HepG2 (cell line): ENCODE data around the gene PSKH1. TPM values are rescaled to one million over a fixed set of nuclear protein-coding genes. Genes with fewer than 3 reads are reported as not detected.

Experiments used
- ARNT2 ChIP-seq: sonication (generic); formaldehyde crosslinking; IDR thresholded peaks from 2 replicates; pipeline ENCODE4 v1.8.0; 2022; ENCODE audit warnings: mild to moderate bottlenecking, low read depth, missing genetic modification reagents, moderate library complexity
- BCL3 ChIP-seq: sonication (generic); formaldehyde crosslinking; IDR thresholded peaks from 2 replicates; pipeline ENCODE4 v1.5.1; 2020; ENCODE audit warnings: mild to moderate bottlenecking, missing genetic modification reagents, moderate library complexity
- CREB1 ChIP-seq, 2 experiments: fragments of 450-650 bp in 1 of 2; IDR thresholded peaks; 2 replicates each; pipeline ENCODE4 v1.6.1; 2016 to 2017; ENCODE audit warnings: control low read depth in 1 of 2, mild to moderate bottlenecking in 1 of 2, missing compliant biosample characterization in 1 of 2, missing genetic modification characterization in 1 of 2
- ESRRA ChIP-seq: sonication (generic); formaldehyde crosslinking; IDR thresholded peaks from 2 replicates; pipeline ENCODE4 v1.5.1; 2020; ENCODE audit warnings: mild to moderate bottlenecking, low read depth, missing genetic modification reagents
- HOXD1 ChIP-seq: sonication (generic); formaldehyde crosslinking; IDR thresholded peaks from 2 replicates; pipeline ENCODE4 v1.5.0; 2020; ENCODE audit warnings: missing genetic modification reagents
- MIER3 ChIP-seq: IDR thresholded peaks from 2 replicates; pipeline ENCODE4 v1.6.1; 2016; ENCODE audit warnings: missing compliant biosample characterization, borderline replicate concordance
- NFYC ChIP-seq: IDR thresholded peaks from 2 replicates; pipeline ENCODE4 v1.6.1; 2016; ENCODE audit warnings: missing genetic modification reagents, missing compliant biosample characterization
- SALL1 ChIP-seq: sonication (generic); formaldehyde crosslinking; IDR thresholded peaks from 2 replicates; pipeline ENCODE4 v1.8.0; 2022; ENCODE audit warnings: mild to moderate bottlenecking, missing genetic modification reagents
- TBL1XR1 ChIP-seq: fragments of 150-350 bp; IDR thresholded peaks from 2 replicates; pipeline ENCODE4 v1.6.1; 2014; ENCODE audit warnings: borderline replicate concordance, low read length; ENCODE audit not compliant: partially characterized antibody
- THAP11 ChIP-seq: IDR thresholded peaks from 2 replicates; pipeline ENCODE4 v1.6.1; 2016; ENCODE audit warnings: missing biosample characterization, missing genetic modification reagents
- ZBTB44 ChIP-seq: sonication (generic); formaldehyde crosslinking; IDR thresholded peaks from 2 replicates; pipeline ENCODE4 v1.4.0; 2020; ENCODE audit warnings: missing genetic modification reagents
- ZNF597 ChIP-seq: sonication (generic); formaldehyde crosslinking; IDR thresholded peaks from 2 replicates; pipeline ENCODE4 v1.5.0; 2020; ENCODE audit warnings: missing genetic modification reagents
- ZNF703 ChIP-seq: sonication (generic); formaldehyde crosslinking; IDR thresholded peaks from 2 replicates; pipeline ENCODE4 v1.5.1; 2020; ENCODE audit warnings: missing genetic modification reagents, mild to moderate bottlenecking, moderate library complexity, borderline replicate concordance
- ZNF83 ChIP-seq: sonication (generic); formaldehyde crosslinking; IDR thresholded peaks from 2 replicates; pipeline ENCODE4 v1.4.0; 2020; ENCODE audit warnings: missing genetic modification reagents, mild to moderate bottlenecking, borderline replicate concordance
- ZSCAN20 ChIP-seq: sonication (generic); formaldehyde crosslinking; IDR thresholded peaks from 2 replicates; pipeline ENCODE4 v1.4.0; 2020; ENCODE audit warnings: missing genetic modification reagents, mild to moderate bottlenecking, borderline replicate concordance
- polyA plus RNA-seq, 8 experiments: library from polyadenylated mRNA; depleted of rRNA in 3 of 8; stranded (reverse) in 7 of 8; unstranded in 1 of 8; fragments of >200 nt; fragmentation: Illumina TruSeq in 4 of 8; extraction: Trizol in 4 of 8; gene quantifications; 2 replicates each; pipeline versions ENCODE4 v1.2.1 to v1.2.3, GENCODE V29; 2011 to 2016; ENCODE audit warnings: low read depth in 4 of 8, missing spikeins in 1 of 8, mixed read lengths in 1 of 8; ENCODE audit not compliant: insufficient read depth in 1 of 8
- total RNA-seq, 5 experiments: library from RNA; depleted of rRNA; stranded (reverse); fragments of >200 nt; fragmentation: Illumina TruSeq; extraction: Trizol; gene quantifications; 2 replicates each; pipeline ENCODE4 v1.2.3, GENCODE V29; 2016; ENCODE audit warnings: low read depth in 1 of 5
- TF ChIP-seq, protein P1 (sequence below): sonication (generic); formaldehyde crosslinking; IDR thresholded peaks from 2 replicates; pipeline ENCODE4 v1.8.1; 2023; ENCODE audit warnings: mild to moderate bottlenecking, missing genetic modification reagents
- TF ChIP-seq, protein P2 (sequence below): sonication (generic); formaldehyde crosslinking; IDR thresholded peaks from 2 replicates; pipeline ENCODE4 v1.4.0; 2020; ENCODE audit warnings: missing genetic modification reagents, mild to moderate bottlenecking, borderline replicate concordance
- TF ChIP-seq, protein P3 (sequence below): sonication (generic); formaldehyde crosslinking; IDR thresholded peaks from 2 replicates; pipeline ENCODE4 v1.8.0; 2022; ENCODE audit warnings: missing genetic modification reagents, low read depth, mild to moderate bottlenecking, borderline replicate concordance

PSKH1 gene
- total and polyA plus RNA-seq, 2 of the 13 experiments (the other 11 are each of a cell fraction or from before 2014, with no cell fraction given): 8.4 to 19.1 TPM

DNA sequence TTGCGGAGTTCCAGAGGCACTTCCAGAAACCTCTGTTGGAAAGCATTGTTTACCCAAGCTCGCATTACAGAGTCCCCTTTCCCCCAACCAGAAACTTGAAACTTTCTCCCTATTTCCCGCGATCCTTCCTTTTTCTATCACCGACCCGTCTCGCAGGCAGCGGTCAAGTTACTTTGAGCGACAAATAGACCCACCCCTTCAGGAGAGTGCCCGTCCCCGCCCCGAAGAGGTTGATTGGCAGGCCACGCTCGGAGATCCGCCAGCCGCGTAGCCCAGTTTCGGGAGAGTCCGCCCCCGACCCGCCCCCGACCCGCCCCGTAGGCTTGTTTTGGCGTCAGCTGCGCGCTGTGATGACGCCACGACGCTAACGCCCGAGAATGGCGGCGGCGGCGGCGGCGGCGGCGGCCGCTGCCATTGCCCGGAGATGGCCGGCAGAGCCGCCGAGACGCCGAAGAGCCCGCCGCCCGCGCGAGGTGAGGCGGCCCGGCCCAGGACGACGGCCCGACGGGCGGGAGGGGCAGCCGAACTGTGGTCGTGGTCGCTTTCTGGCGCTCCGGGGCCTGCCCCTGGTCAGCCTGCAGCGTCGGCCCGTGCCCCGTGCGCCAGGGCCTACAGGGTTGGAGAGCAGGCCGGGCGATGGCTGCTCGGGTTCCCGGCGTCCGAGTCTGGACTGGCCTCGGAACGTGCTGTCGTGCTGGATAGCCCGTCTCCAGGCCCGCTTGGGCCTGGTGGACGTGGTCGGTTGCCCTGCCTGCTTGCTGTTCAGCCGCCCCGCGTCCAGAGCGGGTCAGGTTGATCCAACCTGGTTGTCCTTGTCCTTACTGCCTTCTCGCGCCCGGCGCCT lies at the start of gene PSKH1 (continued):
- TF ChIP-seq ZNF597 (CRISPR knock-in tag) (peak; percentile 48; the same call in 1 of the 2 replicates), BCL3 (CRISPR knock-in tag) (peak; percentile 83), CREB1 (IDR thresholded peaks at IDR 0.05) (peak; percentile 96), CREB1 (CRISPR knock-in tag; IDR thresholded peaks at IDR 0.05) (peak; percentile 96), NFYC (CRISPR knock-in tag) (peak; percentile 78), MIER3 (CRISPR knock-in tag) (no peak), ZNF703 (peak; percentile 83; the same call in 1 of the 2 replicates), THAP11 (CRISPR knock-in tag) (peak; percentile 77), TBL1XR1 (no peak), ESRRA (CRISPR knock-in tag) (peak; percentile 57), SALL1 (CRISPR knock-in tag) (0 out of 2 replicates have a peak, but pooled peaks have one; percentile 5), ZNF83 (peak; percentile 74; the same call in 1 of the 2 replicates), HOXD1 (CRISPR knock-in tag) (peak; percentile 92), ZSCAN20 (CRISPR knock-in tag) (peak; percentile 88), ARNT2 (peak; percentile 86; the same call in 1 of the 2 replicates), ZBTB44 (CRISPR knock-in tag) (no peak)
- TF ChIP-seq, protein P1, sequence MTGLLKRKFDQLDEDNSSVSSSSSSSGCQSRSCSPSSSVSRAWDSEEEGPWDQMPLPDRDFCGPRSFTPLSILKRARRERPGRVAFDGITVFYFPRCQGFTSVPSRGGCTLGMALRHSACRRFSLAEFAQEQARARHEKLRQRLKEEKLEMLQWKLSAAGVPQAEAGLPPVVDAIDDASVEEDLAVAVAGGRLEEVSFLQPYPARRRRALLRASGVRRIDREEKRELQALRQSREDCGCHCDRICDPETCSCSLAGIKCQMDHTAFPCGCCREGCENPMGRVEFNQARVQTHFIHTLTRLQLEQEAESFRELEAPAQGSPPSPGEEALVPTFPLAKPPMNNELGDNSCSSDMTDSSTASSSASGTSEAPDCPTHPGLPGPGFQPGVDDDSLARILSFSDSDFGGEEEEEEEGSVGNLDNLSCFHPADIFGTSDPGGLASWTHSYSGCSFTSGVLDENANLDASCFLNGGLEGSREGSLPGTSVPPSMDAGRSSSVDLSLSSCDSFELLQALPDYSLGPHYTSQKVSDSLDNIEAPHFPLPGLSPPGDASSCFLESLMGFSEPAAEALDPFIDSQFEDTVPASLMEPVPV (CRISPR knock-in tag): peak; percentile 81; the same call in 1 of the 2 replicates
- TF ChIP-seq, protein P2, sequence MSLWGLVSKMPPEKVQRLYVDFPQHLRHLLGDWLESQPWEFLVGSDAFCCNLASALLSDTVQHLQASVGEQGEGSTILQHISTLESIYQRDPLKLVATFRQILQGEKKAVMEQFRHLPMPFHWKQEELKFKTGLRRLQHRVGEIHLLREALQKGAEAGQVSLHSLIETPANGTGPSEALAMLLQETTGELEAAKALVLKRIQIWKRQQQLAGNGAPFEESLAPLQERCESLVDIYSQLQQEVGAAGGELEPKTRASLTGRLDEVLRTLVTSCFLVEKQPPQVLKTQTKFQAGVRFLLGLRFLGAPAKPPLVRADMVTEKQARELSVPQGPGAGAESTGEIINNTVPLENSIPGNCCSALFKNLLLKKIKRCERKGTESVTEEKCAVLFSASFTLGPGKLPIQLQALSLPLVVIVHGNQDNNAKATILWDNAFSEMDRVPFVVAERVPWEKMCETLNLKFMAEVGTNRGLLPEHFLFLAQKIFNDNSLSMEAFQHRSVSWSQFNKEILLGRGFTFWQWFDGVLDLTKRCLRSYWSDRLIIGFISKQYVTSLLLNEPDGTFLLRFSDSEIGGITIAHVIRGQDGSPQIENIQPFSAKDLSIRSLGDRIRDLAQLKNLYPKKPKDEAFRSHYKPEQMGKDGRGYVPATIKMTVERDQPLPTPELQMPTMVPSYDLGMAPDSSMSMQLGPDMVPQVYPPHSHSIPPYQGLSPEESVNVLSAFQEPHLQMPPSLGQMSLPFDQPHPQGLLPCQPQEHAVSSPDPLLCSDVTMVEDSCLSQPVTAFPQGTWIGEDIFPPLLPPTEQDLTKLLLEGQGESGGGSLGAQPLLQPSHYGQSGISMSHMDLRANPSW (CRISPR knock-in tag): 0 out of 2 replicates have a peak, but pooled peaks have one; percentile 15
- TF ChIP-seq, protein P3, sequence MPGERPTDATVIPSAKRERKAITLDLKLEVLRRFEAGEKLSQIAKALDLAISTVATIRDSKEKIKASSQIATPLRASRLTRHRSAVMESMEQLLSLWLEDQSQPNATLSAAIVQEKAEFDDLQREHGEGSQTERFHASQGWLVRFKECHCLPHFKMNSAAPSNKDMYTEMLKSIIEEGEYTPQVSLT: no peak
